Endodermal cell (in vitro differentiated cells): ENCODE measurements around the gene AMDHD2. TPM values are rescaled to one million over a fixed set of nuclear protein-coding genes. Genes with fewer than 3 reads are reported as not detected.
"Not testable (repeated sequence)": the region's sequence is repeated elsewhere in the genome, so short reads cannot be mapped to it uniquely, and the experiment has no call there.

Source experiments
- DNase-seq: peaks from one replicate; pipeline ENCODE4 v3.0.0-alpha.2; 2017
- H3K27ac ChIP-seq: 2 replicates; pipeline ENCODE4 v1.5.1; 2013; ENCODE audit warnings: mild to moderate bottlenecking, low read depth, low read length, moderate library complexity
- H3K27me3 ChIP-seq: 2 replicates; pipeline ENCODE4 v1.6.1; 2013; ENCODE audit warnings: mild to moderate bottlenecking, low read length, moderate library complexity; ENCODE audit not compliant: insufficient read depth, control insufficient read depth, poor library complexity, severe bottlenecking
- H3K36me3 ChIP-seq: 2 replicates; pipeline ENCODE4 v1.7.0; 2013; ENCODE audit warnings: mild to moderate bottlenecking, low read length, moderate library complexity; ENCODE audit not compliant: control insufficient read depth, insufficient read depth
- H3K4me1 ChIP-seq: one replicate; pipeline ENCODE4 v1.7.0; 2013; ENCODE audit warnings: low read length; ENCODE audit not compliant: control insufficient read depth, insufficient read depth
- H3K4me3 ChIP-seq: 2 replicates; pipeline ENCODE4 v1.5.1; 2013; ENCODE audit warnings: mild to moderate bottlenecking, low read length, moderate library complexity
- H3K9ac ChIP-seq: 2 replicates; pipeline ENCODE4 v1.6.1; 2013; ENCODE audit warnings: mild to moderate bottlenecking, low read length, moderate library complexity; ENCODE audit not compliant: poor library complexity, severe bottlenecking; ENCODE audit errors: extremely low read depth
- H3K9me3 ChIP-seq: 2 replicates; pipeline ENCODE4 v1.6.1; 2013; ENCODE audit warnings: mild to moderate bottlenecking, low read length, moderate library complexity; ENCODE audit not compliant: control insufficient read depth
- H3K27ac Mint-ChIP-seq: 2 replicates; pipeline ENCODE4 v1.8.0; 2020; ENCODE audit warnings: mixed read lengths
- H3K27me3 Mint-ChIP-seq: 2 replicates; pipeline ENCODE4 v1.8.0; 2021; ENCODE audit warnings: mild to moderate bottlenecking, mixed read lengths; ENCODE audit not compliant: insufficient read depth
- H3K36me3 Mint-ChIP-seq: 2 replicates; pipeline ENCODE4 v1.8.0; 2020; ENCODE audit warnings: low read depth, mixed read lengths
- H3K4me1 Mint-ChIP-seq: 2 replicates; pipeline ENCODE4 v1.8.0; 2020; ENCODE audit warnings: mixed read lengths
- H3K4me3 Mint-ChIP-seq: 2 replicates; pipeline ENCODE4 v1.8.0; 2020; ENCODE audit warnings: mild to moderate bottlenecking, moderate library complexity, mixed read lengths
- H3K9me3 Mint-ChIP-seq: 2 replicates; pipeline ENCODE4 v1.8.0; 2020; ENCODE audit warnings: mild to moderate bottlenecking, mixed read lengths
- CTCF ChIP-seq: fragments of 200-600 bp; sonication (generic); conservative IDR thresholded peaks from 2 replicates; pipeline ENCODE4 v1.5.0; 2021; ENCODE audit warnings: antibody characterized with exemption, mild to moderate bottlenecking
- WGBS, 2 experiments: methylation state at CpG; one replicate each; pipeline versions ENCODE4 v1.1.5 to v1.1.7; 2013; ENCODE audit warnings: missing lambda C conversion rate in 2 of 2, mixed read lengths in 1 of 2; ENCODE audit not compliant: insufficient coverage in 1 of 2, insufficient read length in 1 of 2; 5-methylcytosine and 5-hydroxymethylcytosine counted together
- total RNA-seq, 2 donors: library from RNA; stranded (reverse); fragmentation: NEBNext Ultra II Directional in 1 of 2; extraction: Animal tissue kit (Norgen Biotek cat#: 25700) in 1 of 2; gene quantifications; 2 replicates in 1 of 2; 3 replicates in 1 of 2; pipeline ENCODE4 v1.2.1, GENCODE V29; 2021

The AMDHD2 gene
- total RNA-seq, 2 donors from 2014 or later: 74.6 to 82.2 TPM

DNA sequence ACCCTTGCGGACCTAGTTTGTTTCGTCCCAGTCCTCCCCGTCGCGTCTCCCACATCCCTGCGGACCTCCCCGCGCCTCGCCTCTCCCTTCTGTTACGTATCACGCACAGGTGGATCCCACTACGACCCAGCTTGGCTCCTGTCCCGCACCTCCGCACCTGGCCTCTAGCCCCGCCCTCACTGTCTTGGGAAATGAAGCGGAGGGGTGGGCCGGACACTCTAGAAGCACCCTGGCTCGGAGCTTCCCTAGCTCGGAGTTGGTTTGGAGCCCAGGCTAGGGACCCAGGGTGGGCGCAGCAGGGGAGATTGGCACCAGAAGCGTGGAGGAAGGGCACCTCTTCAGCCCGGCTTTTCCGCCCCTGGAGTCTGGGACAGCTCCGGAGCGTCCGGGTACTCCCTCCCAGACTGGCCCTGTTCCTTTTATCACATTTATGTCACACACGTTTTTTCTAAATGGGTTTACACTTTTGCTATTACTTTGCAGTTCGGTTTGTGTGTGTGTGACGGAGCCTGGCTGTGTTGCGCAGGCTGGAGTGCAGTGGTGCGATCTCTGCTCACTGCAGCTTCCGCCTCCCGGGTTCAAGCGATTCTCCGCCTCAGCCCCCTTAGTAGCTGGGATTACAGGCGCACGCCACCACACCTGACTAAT, 12.4 kb downstream of the AMDHD2 start:
- 11 to 22% methylated on average over 26 to 37 of the region's 37 CpGs for WGBS, 2 experiments
- peaks cover 11% of the 10 kb centered on the region for H3K27me3 Mint-ChIP-seq
- peaks cover 5% of the 10 kb centered on the region for H3K36me3 Mint-ChIP-seq
- Histone ChIP-seq H3K9ac (peak overlapping the region; percentile 74), H3K4me3 (peak overlapping the region; percentile 80), H3K9me3 (no peaks in the 10 kb centered on the region), H3K36me3 (peaks cover 20% of the 10 kb centered on the region), H3K4me1 (no peaks in the 10 kb centered on the region), H3K27me3 (no peaks in the 10 kb centered on the region), H3K27ac (peak overlapping the region; percentile 38)
- DNase-seq: peak; percentile 89
- peak overlapping the region; percentile 98 for H3K27ac Mint-ChIP-seq
- no peak for TF ChIP-seq CTCF
- H3K9me3 Mint-ChIP-seq: no peaks in the 10 kb centered on the region
- peaks cover 2% of the 10 kb centered on the region for H3K4me1 Mint-ChIP-seq
- H3K4me3 Mint-ChIP-seq: peak overlapping the region; percentile 78

DNA sequence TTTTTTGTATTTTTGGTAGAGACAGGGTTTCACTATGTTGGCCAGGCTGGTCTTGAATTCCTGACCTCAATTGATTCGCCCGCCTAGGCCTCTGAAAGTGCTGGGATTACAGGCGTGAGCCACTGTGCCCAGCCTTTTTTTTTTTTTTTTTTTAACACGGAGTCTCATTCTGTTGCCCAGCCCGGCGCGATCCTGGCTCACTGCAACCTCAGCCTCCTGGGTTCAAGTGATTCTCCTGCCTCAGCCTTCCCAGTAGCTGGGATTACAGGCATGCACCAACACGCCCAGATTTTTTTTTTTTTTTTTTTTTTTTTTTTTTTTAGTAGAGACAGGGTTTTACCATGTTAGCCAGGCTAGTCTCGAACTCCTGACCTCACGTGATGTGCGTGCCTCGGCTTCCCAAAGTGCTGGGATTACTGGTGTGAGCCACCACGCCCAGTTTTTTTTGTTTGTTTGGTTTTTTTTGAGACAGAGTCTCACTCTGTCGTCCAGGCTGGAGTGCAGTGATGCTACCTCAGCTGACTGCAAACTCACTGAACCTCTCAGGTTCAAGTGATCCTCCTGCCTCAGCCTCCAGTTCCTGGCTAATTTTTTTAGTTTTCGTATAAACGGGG, 13.1 kb downstream of the AMDHD2 start:
- peak overlapping the region; percentile 80 for H3K4me3 ChIP-seq
- not testable (repeated sequence) for H3K9me3 Mint-ChIP-seq, DNase-seq, H3K9ac ChIP-seq, H3K36me3 Mint-ChIP-seq, H3K27me3 ChIP-seq, H3K9me3 ChIP-seq, H3K4me1 ChIP-seq, H3K27ac ChIP-seq, H3K4me1 Mint-ChIP-seq
- peak overlapping the region; percentile 98 for H3K27ac Mint-ChIP-seq
- 77 to 85% methylated on average over 7 to 15 of the region's 16 CpGs for WGBS, 2 experiments
- peaks cover 18% of the 10 kb centered on the region for H3K36me3 ChIP-seq
- H3K27me3 Mint-ChIP-seq: peaks cover 11% of the 10 kb centered on the region
- peak overlapping the region; percentile 78 for H3K4me3 Mint-ChIP-seq

DNA sequence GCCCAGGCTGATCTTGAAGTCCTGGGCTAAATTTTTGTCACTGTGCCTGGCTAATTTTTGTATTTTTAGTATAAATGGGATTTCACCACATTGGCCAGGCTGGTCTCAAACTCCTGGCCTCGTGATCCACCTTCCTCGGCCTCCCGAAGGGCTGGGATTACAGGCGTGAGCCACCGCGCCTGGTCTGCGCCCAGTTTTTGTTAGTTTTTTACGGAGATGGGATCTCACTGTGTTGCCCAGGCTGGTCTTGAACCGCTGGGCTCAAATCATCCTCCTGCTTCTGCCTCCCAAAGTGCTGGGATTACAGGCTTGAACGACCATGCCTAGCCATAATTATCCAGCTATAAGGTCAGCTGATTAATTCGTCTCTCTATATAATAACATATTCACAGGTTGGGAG, 13.7 kb downstream of the AMDHD2 start:
- no peak for TF ChIP-seq CTCF
- H3K9me3 Mint-ChIP-seq: no peaks in the 10 kb centered on the region
- Histone ChIP-seq H3K4me1 (no peaks in the 10 kb centered on the region), H3K9me3 (no peaks in the 10 kb centered on the region), H3K9ac (no peak overlapping the region), H3K27ac (no peak overlapping the region), H3K36me3 (peaks cover 11% of the 10 kb centered on the region), H3K27me3 (no peaks in the 10 kb centered on the region), H3K4me3 (no peak overlapping the region)
- WGBS, 2 experiments: 95 to 100% methylated on average over 9 to 11 of the region's 11 CpGs
- H3K4me1 Mint-ChIP-seq: peaks cover 4% of the 10 kb centered on the region
- peaks cover 5% of the 10 kb centered on the region for H3K36me3 Mint-ChIP-seq
- H3K27me3 Mint-ChIP-seq: peaks cover 11% of the 10 kb centered on the region
- no peak overlapping the region for H3K4me3 Mint-ChIP-seq
- DNase-seq: peak; percentile 27
- no peak overlapping the region for H3K27ac Mint-ChIP-seq

- H3K27ac Mint-ChIP-seq, H3K36me3 Mint-ChIP-seq, H3K9me3 Mint-ChIP-seq, H3K27ac ChIP-seq, H3K4me1 Mint-ChIP-seq, H3K4me3 Mint-ChIP-seq, H3K9ac ChIP-seq, H3K36me3 ChIP-seq, H3K4me3 ChIP-seq, H3K4me1 ChIP-seq, H3K27me3 ChIP-seq, H3K9me3 ChIP-seq: not testable (repeated sequence)
- peaks cover 11% of the 10 kb centered on the region for H3K27me3 Mint-ChIP-seq
- peak; percentile 40 for DNase-seq
- 90 to 93% methylated on average over 4 to 5 of the region's 5 CpGs for WGBS, 2 experiments
These were observed 14.2 kb downstream of the AMDHD2 start for GRCh38 chr16:2534335-2534734.
